H9 (cell line): Measurements from ENCODE around the gene LPGAT1. TPM values are rescaled to one million over a fixed set of nuclear protein-coding genes. Genes with fewer than 3 reads are reported as not detected.

Source experiments
- DNase-seq: peaks from one replicate; pipeline ENCODE4 v3.0.0-alpha.2; 2017
- H2AFZ ChIP-seq: one replicate; pipeline ENCODE4 v1.6.1; 2013; ENCODE audit warnings: mild to moderate bottlenecking, low read length, control low read depth, moderate library complexity
- H2AK5ac ChIP-seq: 2 replicates; pipeline ENCODE4 v1.6.1; 2013; ENCODE audit warnings: low read length, control low read depth, mixed read lengths; ENCODE audit not compliant: insufficient read length
- H2BK120ac ChIP-seq: one replicate; pipeline ENCODE4 v1.6.1; 2013; ENCODE audit warnings: low read depth, mild to moderate bottlenecking, low read length, control low read depth, inconsistent platforms; ENCODE audit not compliant: poor library complexity, severe bottlenecking
- H2BK12ac ChIP-seq: 2 replicates; pipeline ENCODE4 v1.6.1; 2013; ENCODE audit warnings: low read length, control low read depth, mixed read lengths, low read depth; ENCODE audit not compliant: insufficient read length
- H2BK15ac ChIP-seq: 2 replicates; pipeline ENCODE4 v1.6.1; 2013; ENCODE audit warnings: low read depth, low read length, control low read depth
- H2BK20ac ChIP-seq: one replicate; pipeline ENCODE4 v1.6.1; 2013; ENCODE audit warnings: low read depth, mild to moderate bottlenecking, low read length, control low read depth, inconsistent platforms; ENCODE audit not compliant: poor library complexity, severe bottlenecking
- H2BK5ac ChIP-seq: 2 replicates; pipeline ENCODE4 v1.6.1; 2013; ENCODE audit warnings: low read length, control low read depth, mixed read lengths; ENCODE audit not compliant: insufficient read length
- H3K14ac ChIP-seq: 2 replicates; pipeline ENCODE4 v1.6.1; 2013; ENCODE audit warnings: low read length, control low read depth; ENCODE audit not compliant: insufficient read depth
- H3K18ac ChIP-seq: 2 replicates; pipeline ENCODE4 v1.6.1; 2013; ENCODE audit warnings: low read depth, mild to moderate bottlenecking, mixed read lengths, low read length, control low read depth; ENCODE audit not compliant: insufficient read length
- H3K23ac ChIP-seq: 2 replicates; pipeline ENCODE4 v1.6.1; 2013; ENCODE audit warnings: low read length, control low read depth, mixed read lengths, low read depth; ENCODE audit not compliant: insufficient read length
- H3K23me2 ChIP-seq: 2 replicates; pipeline ENCODE4 v1.6.1; 2013; ENCODE audit warnings: low read depth, mild to moderate bottlenecking, mixed read lengths, low read length, control low read depth; ENCODE audit not compliant: insufficient read length, poor library complexity, severe bottlenecking
- H3K27ac ChIP-seq: 2 replicates; pipeline ENCODE4 v1.5.1; 2013; ENCODE audit warnings: low read length, control low read depth, mixed read lengths, low read depth; ENCODE audit not compliant: insufficient read length
- H3K27me3 ChIP-seq: 2 replicates; pipeline ENCODE4 v1.6.1; 2013; ENCODE audit warnings: low read length, control low read depth, inconsistent platforms; ENCODE audit not compliant: insufficient read depth
- H3K4ac ChIP-seq: 2 replicates; pipeline ENCODE4 v1.6.1; 2013; ENCODE audit warnings: low read depth, mild to moderate bottlenecking, control low read depth, inconsistent platforms, low read length, moderate library complexity
- H3K4me1 ChIP-seq: 2 replicates; pipeline ENCODE4 v1.6.1; 2013; ENCODE audit warnings: low read length, control low read depth, inconsistent platforms; ENCODE audit not compliant: insufficient read depth
- H3K4me2 ChIP-seq: 2 replicates; pipeline ENCODE4 v1.6.1; 2013; ENCODE audit warnings: low read length, control low read depth, mixed read lengths; ENCODE audit not compliant: insufficient read length, insufficient read depth
- H3K56ac ChIP-seq: 2 replicates; pipeline ENCODE4 v1.6.1; 2013; ENCODE audit warnings: low read depth, mild to moderate bottlenecking, mixed read lengths, low read length, control low read depth; ENCODE audit not compliant: insufficient read length
- H3K79me1 ChIP-seq: 2 replicates; pipeline ENCODE4 v1.6.1; 2013; ENCODE audit warnings: low read depth, mild to moderate bottlenecking, moderate library complexity, low read length, control low read depth, inconsistent platforms; ENCODE audit not compliant: insufficient read depth, poor library complexity, severe bottlenecking
- H3K79me2 ChIP-seq: 2 replicates; pipeline ENCODE4 v1.6.1; 2013; ENCODE audit warnings: low read length, control low read depth, inconsistent platforms; ENCODE audit not compliant: insufficient read depth
- H3K9ac ChIP-seq: 2 replicates; pipeline ENCODE4 v1.6.1; 2013; ENCODE audit warnings: low read length, control low read depth, mixed read lengths; ENCODE audit not compliant: insufficient read length; ENCODE audit errors: extremely low read depth
- H3K9me3 ChIP-seq: one replicate; pipeline ENCODE4 v1.6.1; 2013; ENCODE audit warnings: low read depth, low read length, inconsistent platforms; ENCODE audit not compliant: control insufficient read depth
- H3T11ph ChIP-seq: one replicate; pipeline ENCODE4 v1.6.1; 2013; ENCODE audit warnings: mild to moderate bottlenecking, low read length, control low read depth, inconsistent platforms
- H4K20me1 ChIP-seq: one replicate; pipeline ENCODE4 v1.6.1; 2013; ENCODE audit not compliant: control insufficient read depth, insufficient read length, insufficient read depth
- H4K5ac ChIP-seq: 2 replicates; pipeline ENCODE4 v1.6.1; 2013; ENCODE audit warnings: low read depth, mild to moderate bottlenecking, mixed read lengths, low read length, control low read depth; ENCODE audit not compliant: insufficient read length
- H4K8ac ChIP-seq: replicated peaks from 2 replicates; pipeline ENCODE4 v1.6.1; 2013; ENCODE audit warnings: low read length, control low read depth, mixed read lengths, low read depth; ENCODE audit not compliant: insufficient read length
- H4K91ac ChIP-seq: 2 replicates; pipeline ENCODE4 v1.6.1; 2013; ENCODE audit warnings: low read depth, mild to moderate bottlenecking, moderate library complexity, mixed read lengths, low read length, control low read depth; ENCODE audit not compliant: insufficient read length
- H3K27ac Mint-ChIP-seq, 3 experiments: 2 replicates in 2 of 3; 3 replicates in 1 of 3; pipeline ENCODE4 v1.8.0; 2020 to 2021; ENCODE audit warnings: mixed read lengths in 3 of 3, mild to moderate bottlenecking in 1 of 3, moderate library complexity in 1 of 3
- H3K27me3 Mint-ChIP-seq: 2 replicates; pipeline ENCODE4 v1.8.0; 2021; ENCODE audit warnings: low read depth, mild to moderate bottlenecking, moderate library complexity, mixed read lengths
- H3K36me3 Mint-ChIP-seq, 3 experiments: 2 replicates in 2 of 3; 3 replicates in 1 of 3; pipeline ENCODE4 v1.8.0; 2020 to 2021; ENCODE audit warnings: low read depth in 3 of 3, mixed read lengths in 3 of 3; ENCODE audit not compliant: insufficient read depth in 1 of 3
- H3K4me1 Mint-ChIP-seq, 2 experiments: 2 replicates each; pipeline ENCODE4 v1.8.0; 2020; ENCODE audit warnings: mixed read lengths in 2 of 2
- H3K4me3 Mint-ChIP-seq, 2 experiments: 2 replicates in 1 of 2; 3 replicates in 1 of 2; pipeline ENCODE4 v1.8.0; 2020 to 2021; ENCODE audit warnings: mild to moderate bottlenecking in 2 of 2, mixed read lengths in 2 of 2, moderate library complexity in 1 of 2
- H3K9me3 Mint-ChIP-seq, 2 experiments: 2 replicates in 1 of 2; 3 replicates in 1 of 2; pipeline ENCODE4 v1.8.0; 2020; ENCODE audit warnings: mild to moderate bottlenecking in 2 of 2, mixed read lengths in 2 of 2, moderate library complexity in 1 of 2
- CTCF ChIP-seq: fragments of 200-600 bp; sonication (generic); conservative IDR thresholded peaks from 3 replicates; pipeline ENCODE4 v1.8.0; 2021; ENCODE audit warnings: antibody characterized with exemption, mild to moderate bottlenecking
- WGBS: extraction: QIAGEN DNeasy Blood & Tissue Kit; methylation state at CpG from one replicate; pipeline ENCODE4 v1.1.7; 2013; ENCODE audit warnings: missing lambda C conversion rate, low lambda C conversion rate, mixed read lengths; ENCODE audit not compliant: insufficient read length; ENCODE audit errors: extremely low coverage; 5-methylcytosine and 5-hydroxymethylcytosine counted together
- total RNA-seq: library from RNA; stranded (reverse); gene quantifications from 2 replicates; pipeline ENCODE4 v1.2.1, GENCODE V29; 2021

Gene LPGAT1
- total RNA-seq, 1 experiment from 2014 or later: 12.2 TPM

- H3K9me3 ChIP-seq: no peaks in the 10 kb centered on the region
- H3K27me3 Mint-ChIP-seq: no peaks in the 10 kb centered on the region
- H3K18ac ChIP-seq: no peak overlapping the region
- no peak overlapping the region for H3K4me3 Mint-ChIP-seq
- no peak overlapping the region for H2BK20ac ChIP-seq
- H3K56ac ChIP-seq: no peak overlapping the region
- no peaks in the 10 kb centered on the region for H3K23me2 ChIP-seq
- H3K9me3 Mint-ChIP-seq: no peaks in the 10 kb centered on the region
- H2BK5ac ChIP-seq: no peak overlapping the region
- H4K91ac ChIP-seq: no peak overlapping the region
- H3K79me2 ChIP-seq: no peaks in the 10 kb centered on the region
- no peak overlapping the region for H3K23ac ChIP-seq
- H2AK5ac ChIP-seq: no peak overlapping the region
- H4K20me1 ChIP-seq: no peaks in the 10 kb centered on the region
- no peaks in the 10 kb centered on the region for H3K4me1 Mint-ChIP-seq
- no peak overlapping the region for H3K14ac ChIP-seq
- H3K27ac Mint-ChIP-seq: no peak overlapping the region
- no peak overlapping the region for H3K27ac ChIP-seq
- H4K5ac ChIP-seq: no peak overlapping the region
- no peak overlapping the region for H4K8ac ChIP-seq
- no peaks in the 10 kb centered on the region for H3K79me1 ChIP-seq
- no peaks in the 10 kb centered on the region for H3K27me3 ChIP-seq
- no peak overlapping the region for H2BK120ac ChIP-seq
- H3K4ac ChIP-seq: no peak overlapping the region
- no peak for TF ChIP-seq CTCF
- H3K36me3 Mint-ChIP-seq: no peaks in the 10 kb centered on the region
- H2BK15ac ChIP-seq: no peak overlapping the region
- no peak overlapping the region for H2BK12ac ChIP-seq
- no peaks in the 10 kb centered on the region for H3K4me1 ChIP-seq
- no CpG with 5 or more reads among the region's 4 CpGs for WGBS
- H3K4me2 ChIP-seq: no peak overlapping the region
- no peak overlapping the region for H3T11ph ChIP-seq
- H3K9ac ChIP-seq: no peak overlapping the region
- no peak overlapping the region for H2AFZ ChIP-seq
- no peak for DNase-seq
Observed at GRCh38 chr1:211726467-211726995, 104.0 kb downstream of the LPGAT1 start.
